NCI-H82 treated with DMSO at 0.1 percent for 48 hours (cell line): ENCODE results near the gene MEF2C.

Experiments used
- DNase-seq: peaks from one replicate; lab custom pipeline; 2025; ENCODE audit not compliant: unreplicated experiment; lab: John Stamatoyannopoulos, UW

Gene MEF2C

GRCh38 chr5:88833371-88834130 is 49.4 kb downstream of the MEF2C start:
- no peak for DNase-seq

GRCh38 chr5:88831816-88832215 is 51.2 kb downstream of the MEF2C start:
- no peak for DNase-seq

- no peak for DNase-seq
Observed at GRCh38 chr5:88830567-88830966, 52.4 kb downstream of the MEF2C start.

GRCh38 chr5:88829775-88830174 is 53.2 kb downstream of the MEF2C start:
- no peak for DNase-seq

- DNase-seq: no peak
Observed at GRCh38 chr5:88829054-88829453, 53.9 kb downstream of the MEF2C start.

GRCh38 chr5:88827997-88828396 is 55.0 kb downstream of the MEF2C start:
- no peak for DNase-seq

GRCh38 chr5:88826646-88827585 is 56.1 kb downstream of the MEF2C start:
- no peak for DNase-seq

GRCh38 chr5:88825584-88826315 is 57.2 kb downstream of the MEF2C start:
- no peak for DNase-seq

GRCh38 chr5:88824892-88825583 is 57.9 kb downstream of the MEF2C start:
- DNase-seq: no peak

GRCh38 chr5:88824141-88824540 is 58.8 kb downstream of the MEF2C start:
- DNase-seq: no peak

GRCh38 chr5:88823201-88823600 is 59.8 kb downstream of the MEF2C start:
- DNase-seq: no peak

GRCh38 chr5:88821161-88821560 is 61.8 kb downstream of the MEF2C start:
- no peak for DNase-seq

- DNase-seq: no peak
Observed at GRCh38 chr5:88820581-88820980, 62.4 kb downstream of the MEF2C start.

- no peak for DNase-seq
Observed at GRCh38 chr5:88819301-88819999, 63.5 kb downstream of the MEF2C start.

- no peak for DNase-seq
Observed at GRCh38 chr5:88818296-88818695, 64.7 kb downstream of the MEF2C start.

- no peak for DNase-seq
Observed at GRCh38 chr5:88816195-88816594, 66.8 kb downstream of the MEF2C start.

- no peak for DNase-seq
Observed at GRCh38 chr5:88815050-88815789, 67.8 kb downstream of the MEF2C start.

GRCh38 chr5:88813805-88814575 is 69.0 kb downstream of the MEF2C start:
- DNase-seq: peak; percentile 57

GRCh38 chr5:88813244-88813643 is 69.7 kb downstream of the MEF2C start:
- no peak for DNase-seq
